ENCODE data around the gene XRRA1.
"Not testable (repeated sequence)": the region's sequence is repeated elsewhere in the genome, so short reads cannot be mapped to it uniquely, and the experiment has no call there.

The XRRA1 gene

GRCh38 chr11:74948898-74949752, at the start of gene XRRA1, which contains the start of gene SPCS2:
TSS of gene XRRA1 (minus strand) at chr11:74949091. CDS start at chr11:74940878, 8,213 bp downstream.
TSS of gene SPCS2 (plus strand) at chr11:74949266. CDS start at chr11:74949286, 20 bp downstream.
- peak; percentile 98 for DNase-seq

GRCh38 chr11:74992852-74993251, 44.0 kb upstream of the XRRA1 start:
- no peak for DNase-seq

GRCh38 chr11:74990941-74991340, 42.0 kb upstream of the XRRA1 start:
- DNase-seq = no peak

- DNase-seq = not testable (repeated sequence)
These were observed 41.3 kb upstream of the XRRA1 start for GRCh38 chr11:74990150-74990549.

GRCh38 chr11:74989260-74989638, 40.4 kb upstream of the XRRA1 start:
- DNase-seq = no peak

- peak; percentile 66 for DNase-seq
These were observed 39.8 kb upstream of the XRRA1 start, which contains the start of gene NEU3 for GRCh38 chr11:74988541-74989259. TSS of gene NEU3 (plus strand) at chr11:74988933. CDS start at chr11:74989061, 128 bp downstream.

- no peak for DNase-seq
These were observed 35.8 kb upstream of the XRRA1 start for GRCh38 chr11:74984730-74985129.

GRCh38 chr11:74984070-74984469, 35.2 kb upstream of the XRRA1 start:
- no peak for DNase-seq

- DNase-seq = no peak
These were observed 33.0 kb upstream of the XRRA1 start for GRCh38 chr11:74981888-74982287.

- no peak for DNase-seq
These were observed 31.7 kb upstream of the XRRA1 start for GRCh38 chr11:74980634-74981033.

- DNase-seq = no peak
These were observed 29.1 kb upstream of the XRRA1 start for GRCh38 chr11:74978041-74978440.

GRCh38 chr11:74971424-74971823, 22.5 kb upstream of the XRRA1 start:
- DNase-seq = no peak

GRCh38 chr11:74970852-74971395, 22.0 kb upstream of the XRRA1 start:
- DNase-seq = no peak

- DNase-seq = no peak
These were observed 17.8 kb upstream of the XRRA1 start for GRCh38 chr11:74966651-74967050.

GRCh38 chr11:74960128-74960527, 11.2 kb upstream of the XRRA1 start:
- not testable (repeated sequence) for DNase-seq

GRCh38 chr11:74957937-74958629, 9.2 kb upstream of the XRRA1 start:
- no peak for DNase-seq

- no peak for DNase-seq
These were observed 7.6 kb upstream of the XRRA1 start for GRCh38 chr11:74956397-74957015.

- DNase-seq = no peak
These were observed 5.3 kb upstream of the XRRA1 start for GRCh38 chr11:74954199-74954598.

GRCh38 chr11:74953451-74953850, 4.6 kb upstream of the XRRA1 start:
- DNase-seq = no peak

GRCh38 chr11:74952752-74953151, 3.9 kb upstream of the XRRA1 start:
- DNase-seq = no peak

GRCh38 chr11:74951226-74951625, 2.3 kb upstream of the XRRA1 start:
- no peak for DNase-seq

GRCh38 chr11:74950374-74950969, 1.6 kb upstream of the XRRA1 start:
- DNase-seq = no peak
